SU-DHL-6 (cell line): ENCODE measurements around the gene TAPT1.

Source experiments
- H2AFZ ChIP-seq: fragments of 200-600 bp; sonication (generic); 2 replicates; pipeline ENCODE4 v1.6.1; 2014; ENCODE audit warnings: low read depth, mild to moderate bottlenecking, moderate library complexity, mixed read lengths, antibody characterized with exemption, low read length; ENCODE audit not compliant: severe bottlenecking
- H3F3A ChIP-seq: fragments of 200-600 bp; shearing (Covaris generic); 2 replicates; pipeline ENCODE4 v1.6.0; 2016; ENCODE audit warnings: antibody characterized with exemption, mild to moderate bottlenecking; ENCODE audit not compliant: insufficient read depth
- H3K27ac ChIP-seq: fragments of 200-600 bp; sonication (generic); 2 replicates; pipeline ENCODE4 v1.5.1; 2016; ENCODE audit warnings: low read depth, mild to moderate bottlenecking, low read length, moderate library complexity, mixed read lengths
- H3K27me3 ChIP-seq: fragments of 200-600 bp; sonication (generic), shearing (Covaris generic); 2 replicates; pipeline ENCODE4 v1.6.0; 2014; ENCODE audit warnings: mild to moderate bottlenecking, low read length
- H3K36me3 ChIP-seq: fragments of 200-600 bp; sonication (generic); 2 replicates; pipeline ENCODE4 v1.6.1; 2014; ENCODE audit warnings: mild to moderate bottlenecking, low read length, mixed read lengths
- H3K4me2 ChIP-seq: fragments of 300-600, 200-600 bp; shearing (Covaris generic), sonication (generic); 2 replicates; pipeline ENCODE4 v1.6.0; 2014; ENCODE audit warnings: low read length, low read depth, mild to moderate bottlenecking; ENCODE audit not compliant: poor library complexity, severe bottlenecking
- H3K4me3 ChIP-seq: fragments of 200-600 bp; sonication (generic); 2 replicates; pipeline ENCODE4 v1.5.1; 2014; ENCODE audit warnings: antibody characterized with exemption, low read length, mild to moderate bottlenecking, mixed read lengths; ENCODE audit not compliant: insufficient read depth, poor library complexity, severe bottlenecking
- H3K79me2 ChIP-seq: fragments of 200-600 bp; sonication (generic); 2 replicates; pipeline ENCODE4 v1.6.1; 2014; ENCODE audit warnings: mild to moderate bottlenecking, low read length, moderate library complexity; ENCODE audit not compliant: insufficient read depth
- H3K9ac ChIP-seq: fragments of 200-600 bp; sonication (generic); 2 replicates; pipeline ENCODE4 v1.7.0; 2014; ENCODE audit warnings: mild to moderate bottlenecking, low read length
- H3K9me2 ChIP-seq: fragments of 200-600 bp; sonication (generic); replicated peaks from 2 replicates; pipeline ENCODE4 v1.6.1; 2014; ENCODE audit warnings: low read length; ENCODE audit not compliant: insufficient read depth
- H3K9me3 ChIP-seq: fragments of 200-600 bp; sonication (generic); 2 replicates; pipeline ENCODE4 v1.6.1; 2014; ENCODE audit warnings: low read length, mixed read lengths; ENCODE audit not compliant: insufficient read depth
- H4K20me1 ChIP-seq: fragments of 200-600 bp; sonication (generic); 2 replicates; pipeline ENCODE4 v1.6.1; 2014; ENCODE audit warnings: low read depth, mild to moderate bottlenecking, antibody characterized with exemption, low read length, moderate library complexity, mixed read lengths
- EZH2phosphoT487 ChIP-seq: fragments of 200-600 bp; sonication (generic), shearing (Covaris generic); conservative IDR thresholded peaks from 2 replicates; pipeline ENCODE4 v1.6.1; 2018; ENCODE audit warnings: mild to moderate bottlenecking, antibody characterized with exemption, low read length, moderate library complexity, mixed read lengths
- TF ChIP-seq, protein P1 (sequence below): fragments of 200-600 bp; sonication (generic); IDR thresholded peaks from one replicate; pipeline ENCODE4 v1.5.1; 2017; ENCODE audit warnings: antibody characterized with exemption, mild to moderate bottlenecking, low read length, moderate library complexity; ENCODE audit not compliant: insufficient read depth, poor library complexity, severe bottlenecking

The TAPT1 gene

DNA sequence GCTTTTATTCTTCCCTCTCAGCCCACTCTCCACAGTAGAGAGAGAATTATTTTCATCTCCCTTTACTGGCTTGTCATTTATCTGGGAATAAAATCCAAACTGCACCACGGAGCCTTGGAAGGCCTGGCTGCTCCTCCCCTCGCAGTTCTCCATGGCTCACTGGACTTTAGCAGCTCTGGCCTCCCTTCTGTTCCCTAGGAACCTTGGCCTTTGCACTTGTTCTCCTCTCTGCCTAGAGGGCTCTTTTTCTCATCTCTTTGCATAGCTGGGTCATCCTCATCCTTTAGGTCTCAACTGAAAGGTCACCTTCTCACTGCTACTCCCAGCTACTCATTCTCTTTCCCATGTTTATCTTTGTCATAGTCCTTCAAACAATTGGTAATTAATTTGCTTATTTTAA, 31.3 kb upstream of the TAPT1 start:
- H3K9ac ChIP-seq, result no peak overlapping the region
- no peak overlapping the region for H3K4me2 ChIP-seq
- no peaks in the 10 kb centered on the region for H3K79me2 ChIP-seq
- H4K20me1 ChIP-seq, result no peaks in the 10 kb centered on the region
- TF ChIP-seq, protein P1, sequence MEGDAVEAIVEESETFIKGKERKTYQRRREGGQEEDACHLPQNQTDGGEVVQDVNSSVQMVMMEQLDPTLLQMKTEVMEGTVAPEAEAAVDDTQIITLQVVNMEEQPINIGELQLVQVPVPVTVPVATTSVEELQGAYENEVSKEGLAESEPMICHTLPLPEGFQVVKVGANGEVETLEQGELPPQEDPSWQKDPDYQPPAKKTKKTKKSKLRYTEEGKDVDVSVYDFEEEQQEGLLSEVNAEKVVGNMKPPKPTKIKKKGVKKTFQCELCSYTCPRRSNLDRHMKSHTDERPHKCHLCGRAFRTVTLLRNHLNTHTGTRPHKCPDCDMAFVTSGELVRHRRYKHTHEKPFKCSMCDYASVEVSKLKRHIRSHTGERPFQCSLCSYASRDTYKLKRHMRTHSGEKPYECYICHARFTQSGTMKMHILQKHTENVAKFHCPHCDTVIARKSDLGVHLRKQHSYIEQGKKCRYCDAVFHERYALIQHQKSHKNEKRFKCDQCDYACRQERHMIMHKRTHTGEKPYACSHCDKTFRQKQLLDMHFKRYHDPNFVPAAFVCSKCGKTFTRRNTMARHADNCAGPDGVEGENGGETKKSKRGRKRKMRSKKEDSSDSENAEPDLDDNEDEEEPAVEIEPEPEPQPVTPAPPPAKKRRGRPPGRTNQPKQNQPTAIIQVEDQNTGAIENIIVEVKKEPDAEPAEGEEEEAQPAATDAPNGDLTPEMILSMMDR, result no peak
- TF ChIP-seq EZH2phosphoT487, result no peak
- no peaks in the 10 kb centered on the region for H3K9me3 ChIP-seq
- H2AFZ ChIP-seq, result no peak overlapping the region
- H3K27ac ChIP-seq, result no peak overlapping the region
- no peaks in the 10 kb centered on the region for H3K36me3 ChIP-seq
- H3K4me3 ChIP-seq, result no peak overlapping the region
- H3K9me2 ChIP-seq, result no peaks in the 10 kb centered on the region
- H3K27me3 ChIP-seq, result no peaks in the 10 kb centered on the region
- H3F3A ChIP-seq, result no peaks in the 10 kb centered on the region

DNA sequence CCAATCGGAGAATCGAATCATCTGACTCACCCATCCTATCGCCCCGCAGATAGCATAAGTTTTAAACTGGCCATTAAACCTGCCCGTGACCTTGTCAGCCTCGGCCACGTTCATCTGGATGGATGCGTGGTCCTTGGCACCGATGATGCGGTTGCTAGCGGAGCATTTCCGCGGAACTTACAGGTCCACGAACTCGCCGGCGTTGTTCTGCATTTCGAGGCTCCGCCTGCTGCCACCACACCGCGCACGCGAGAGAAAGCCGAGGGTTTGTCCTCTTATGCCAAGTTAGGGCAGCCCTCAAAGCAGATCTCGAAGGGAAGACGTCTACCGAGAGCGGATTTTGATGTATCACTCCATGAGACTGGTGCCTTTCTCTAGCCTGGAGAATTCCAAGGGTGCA, 30.1 kb upstream of the TAPT1 start:
- TF ChIP-seq, protein P1, result no peak
- no peak for TF ChIP-seq EZH2phosphoT487
- no peak overlapping the region for H2AFZ ChIP-seq
- H3K27ac ChIP-seq, result no peak overlapping the region
- no peaks in the 10 kb centered on the region for H3F3A ChIP-seq
- H3K4me2 ChIP-seq, result no peak overlapping the region
- no peaks in the 10 kb centered on the region for H4K20me1 ChIP-seq
- H3K9me2 ChIP-seq, result no peaks in the 10 kb centered on the region
- no peaks in the 10 kb centered on the region for H3K79me2 ChIP-seq
- no peaks in the 10 kb centered on the region for H3K27me3 ChIP-seq
- no peak overlapping the region for H3K4me3 ChIP-seq
- no peaks in the 10 kb centered on the region for H3K36me3 ChIP-seq
- H3K9me3 ChIP-seq, result no peaks in the 10 kb centered on the region
- no peak overlapping the region for H3K9ac ChIP-seq

DNA sequence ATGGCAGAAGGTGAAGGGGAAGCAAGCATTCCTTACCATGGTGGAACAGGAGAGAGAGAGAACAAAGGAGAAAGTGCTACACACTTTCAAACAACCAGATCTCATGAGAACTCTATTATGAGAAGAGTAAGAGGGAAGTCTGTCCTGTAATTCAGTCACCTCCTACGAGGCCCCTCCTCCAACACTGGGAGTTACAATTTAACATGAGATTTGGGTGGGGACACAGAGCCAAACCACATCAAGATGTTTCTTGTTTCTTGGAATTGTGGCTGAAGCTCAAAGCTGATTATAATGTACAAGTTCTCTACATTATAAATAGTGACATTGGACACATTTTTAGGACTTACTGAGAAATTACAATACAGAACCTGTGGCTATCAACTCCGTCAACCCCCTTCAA, 29.5 kb upstream of the TAPT1 start:
- no peak overlapping the region for H3K4me2 ChIP-seq
- no peaks in the 10 kb centered on the region for H3K9me3 ChIP-seq
- H3K9ac ChIP-seq, result no peak overlapping the region
- H3K36me3 ChIP-seq, result no peaks in the 10 kb centered on the region
- TF ChIP-seq EZH2phosphoT487, result no peak
- TF ChIP-seq, protein P1, result no peak
- no peaks in the 10 kb centered on the region for H3K27me3 ChIP-seq
- no peak overlapping the region for H3K27ac ChIP-seq
- H4K20me1 ChIP-seq, result no peaks in the 10 kb centered on the region
- H3K79me2 ChIP-seq, result no peaks in the 10 kb centered on the region
- no peak overlapping the region for H2AFZ ChIP-seq
- H3K9me2 ChIP-seq, result no peaks in the 10 kb centered on the region
- H3K4me3 ChIP-seq, result no peak overlapping the region
- no peaks in the 10 kb centered on the region for H3F3A ChIP-seq
